HepG2 (cell line): ENCODE data around the gene RNPEPL1. TPM values are rescaled to one million over a fixed set of nuclear protein-coding genes. Genes with fewer than 3 reads are reported as not detected.

ENCODE experiments used
- CREM ChIP-seq, 2 experiments: sonication (generic) in 1 of 2; formaldehyde crosslinking in 1 of 2; IDR thresholded peaks; 2 replicates each; pipeline versions ENCODE4 v1.4.0 to v1.6.1; 2016 to 2020; ENCODE audit warnings: antibody characterized with exemption in 1 of 2, mild to moderate bottlenecking in 1 of 2, missing genetic modification reagents in 1 of 2
- FLYWCH1 ChIP-seq: sonication (generic); formaldehyde crosslinking; IDR thresholded peaks from 2 replicates; pipeline ENCODE4 v1.8.1; 2023; ENCODE audit warnings: mild to moderate bottlenecking, missing genetic modification reagents
- HNRNPUL1 ChIP-seq: fragments of 200-400 bp; formaldehyde crosslinking; IDR thresholded peaks from 2 replicates; pipeline ENCODE4 v1.6.1; 2017; ENCODE audit warnings: low read depth, mild to moderate bottlenecking, low read length, moderate library complexity
- RARA ChIP-seq: IDR thresholded peaks from 2 replicates; pipeline ENCODE4 v1.6.1; 2016; ENCODE audit warnings: missing genetic modification reagents, missing compliant biosample characterization
- RARG ChIP-seq: sonication (generic); formaldehyde crosslinking; IDR thresholded peaks from 2 replicates; pipeline ENCODE4 v1.4.0; 2020; ENCODE audit warnings: low read depth, mild to moderate bottlenecking, missing genetic modification reagents
- ZNF282 ChIP-seq: fragments of 450-650 bp; IDR thresholded peaks from 2 replicates; pipeline ENCODE4 v1.6.1; 2018; ENCODE audit not compliant: partially characterized antibody
- ZNF382 ChIP-seq: sonication (generic); formaldehyde crosslinking; IDR thresholded peaks from 2 replicates; pipeline ENCODE4 v1.5.0; 2020; ENCODE audit warnings: missing genetic modification reagents, mild to moderate bottlenecking, borderline replicate concordance
- ZNF496 ChIP-seq: sonication (generic); formaldehyde crosslinking; IDR thresholded peaks from 2 replicates; pipeline ENCODE4 v1.8.1; 2023; ENCODE audit warnings: mild to moderate bottlenecking, moderate library complexity, missing genetic modification reagents; ENCODE audit not compliant: insufficient replicate concordance
- ZNF615 ChIP-seq: sonication (generic); formaldehyde crosslinking; IDR thresholded peaks from 2 replicates; pipeline ENCODE4 v1.5.0; 2020; ENCODE audit warnings: mild to moderate bottlenecking, missing genetic modification reagents, borderline replicate concordance
- ZNF724P ChIP-seq: sonication (generic); formaldehyde crosslinking; IDR thresholded peaks from 2 replicates; pipeline ENCODE4 v1.8.0; 2022; ENCODE audit warnings: missing genetic modification reagents, borderline replicate concordance
- ZSCAN30 ChIP-seq: sonication (generic); formaldehyde crosslinking; IDR thresholded peaks from 2 replicates; pipeline ENCODE4 v1.5.0; 2020; ENCODE audit warnings: mild to moderate bottlenecking, missing genetic modification reagents
- polyA plus RNA-seq, 8 experiments: library from polyadenylated mRNA; depleted of rRNA in 3 of 8; stranded (reverse) in 7 of 8; unstranded in 1 of 8; fragments of >200 nt; fragmentation: Illumina TruSeq in 4 of 8; extraction: Trizol in 4 of 8; gene quantifications; 2 replicates each; pipeline versions ENCODE4 v1.2.1 to v1.2.3, GENCODE V29; 2011 to 2016; ENCODE audit warnings: low read depth in 4 of 8, missing spikeins in 1 of 8, mixed read lengths in 1 of 8; ENCODE audit not compliant: insufficient read depth in 1 of 8
- total RNA-seq, 5 experiments: library from RNA; depleted of rRNA; stranded (reverse); fragments of >200 nt; fragmentation: Illumina TruSeq; extraction: Trizol; gene quantifications; 2 replicates each; pipeline ENCODE4 v1.2.3, GENCODE V29; 2016; ENCODE audit warnings: low read depth in 1 of 5
- TF ChIP-seq, protein P1 (sequence below): IDR thresholded peaks from 2 replicates; pipeline ENCODE4 v1.6.1; 2016; ENCODE audit warnings: missing biosample characterization, missing genetic modification reagents, low read depth
- TF ChIP-seq, protein P2 (sequence below), 2 experiments: sonication (generic) in 1 of 2; formaldehyde crosslinking in 1 of 2; IDR thresholded peaks; 2 replicates each; pipeline versions ENCODE4 v1.6.1 to v1.9.0; 2014 to 2022; ENCODE audit warnings: antibody characterized with exemption in 1 of 2, borderline replicate concordance in 1 of 2, inconsistent platforms in 1 of 2, low read depth in 1 of 2, missing genetic modification reagents in 1 of 2
- TF ChIP-seq, protein P3 (sequence below): sonication (generic); formaldehyde crosslinking; IDR thresholded peaks from 2 replicates; pipeline ENCODE4 v1.4.0; 2020; ENCODE audit warnings: mild to moderate bottlenecking, low read depth, missing genetic modification reagents
- TF ChIP-seq, protein P4 (sequence below): IDR thresholded peaks from 2 replicates; pipeline ENCODE4 v1.6.1; 2016; ENCODE audit warnings: low read depth

RNPEPL1 gene
- total and polyA plus RNA-seq, 2 of the 13 experiments (the other 11 are each of a cell fraction or from before 2014, with no cell fraction given), result 13.0 to 18.0 TPM

DNA sequence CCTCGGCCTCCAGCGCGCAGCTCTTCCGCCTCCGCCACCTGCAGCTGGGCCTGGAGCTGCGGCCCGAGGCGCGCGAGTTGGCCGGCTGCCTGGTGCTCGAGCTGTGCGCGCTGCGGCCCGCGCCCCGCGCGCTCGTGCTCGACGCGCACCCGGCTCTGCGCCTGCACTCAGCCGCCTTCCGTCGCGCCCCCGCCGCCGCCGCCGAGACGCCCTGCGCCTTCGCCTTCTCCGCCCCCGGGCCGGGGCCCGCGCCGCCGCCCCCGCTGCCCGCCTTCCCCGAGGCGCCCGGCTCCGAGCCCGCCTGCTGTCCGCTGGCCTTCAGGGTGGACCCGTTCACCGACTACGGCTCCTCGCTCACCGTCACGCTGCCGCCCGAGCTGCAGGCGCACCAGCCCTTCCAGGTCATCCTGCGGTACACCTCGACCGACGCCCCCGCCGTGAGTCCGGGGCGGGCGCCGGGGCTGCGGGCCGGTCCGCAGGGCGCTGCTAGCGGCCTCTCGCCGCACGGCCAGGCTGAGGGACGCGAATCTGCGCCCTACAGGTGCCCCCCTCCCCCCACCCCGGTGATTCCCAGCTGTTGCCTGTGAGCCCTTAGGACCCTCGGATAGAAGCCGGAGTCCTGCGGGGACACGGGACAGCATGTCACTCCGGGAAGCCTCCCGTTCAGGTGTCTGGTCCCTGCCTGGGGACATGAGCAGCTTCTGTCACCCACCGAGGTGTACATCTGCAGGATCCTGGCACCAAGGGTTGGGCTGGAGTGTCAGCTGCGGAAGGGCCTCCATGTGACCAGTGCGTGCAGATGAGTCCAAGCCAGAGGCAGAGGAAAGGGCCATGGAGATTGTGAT lies 616 bp downstream of the RNPEPL1 start (continued):
- TF ChIP-seq ZNF724P (CRISPR knock-in tag), result no peak
- TF ChIP-seq RARA (CRISPR knock-in tag), result no peak
- no peak for TF ChIP-seq ZSCAN30 (CRISPR knock-in tag)
- TF ChIP-seq, protein P1, sequence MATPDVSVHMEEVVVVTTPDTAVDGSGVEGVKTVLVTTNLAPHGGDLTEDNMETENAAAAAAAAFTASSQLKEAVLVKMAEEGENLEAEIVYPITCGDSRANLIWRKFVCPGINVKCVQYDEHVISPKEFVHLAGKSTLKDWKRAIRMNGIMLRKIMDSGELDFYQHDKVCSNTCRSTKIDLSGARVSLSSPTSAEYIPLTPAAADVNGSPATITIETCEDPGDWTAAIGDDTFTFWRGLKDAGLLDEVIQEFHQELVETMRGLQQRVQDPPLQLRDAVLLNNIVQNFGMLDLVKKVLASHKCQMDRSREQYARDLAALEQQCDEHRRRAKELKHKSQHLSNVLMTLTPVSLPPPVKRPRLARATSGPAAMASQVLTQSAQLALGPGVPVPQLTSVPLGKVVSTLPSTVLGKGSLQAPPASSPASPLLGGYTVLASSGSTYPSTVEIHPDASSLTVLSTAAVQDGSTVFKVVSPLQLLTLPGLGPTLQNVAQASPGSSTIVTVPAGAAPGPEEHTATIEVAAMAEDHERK, result no peak
- TF ChIP-seq, protein P2, sequence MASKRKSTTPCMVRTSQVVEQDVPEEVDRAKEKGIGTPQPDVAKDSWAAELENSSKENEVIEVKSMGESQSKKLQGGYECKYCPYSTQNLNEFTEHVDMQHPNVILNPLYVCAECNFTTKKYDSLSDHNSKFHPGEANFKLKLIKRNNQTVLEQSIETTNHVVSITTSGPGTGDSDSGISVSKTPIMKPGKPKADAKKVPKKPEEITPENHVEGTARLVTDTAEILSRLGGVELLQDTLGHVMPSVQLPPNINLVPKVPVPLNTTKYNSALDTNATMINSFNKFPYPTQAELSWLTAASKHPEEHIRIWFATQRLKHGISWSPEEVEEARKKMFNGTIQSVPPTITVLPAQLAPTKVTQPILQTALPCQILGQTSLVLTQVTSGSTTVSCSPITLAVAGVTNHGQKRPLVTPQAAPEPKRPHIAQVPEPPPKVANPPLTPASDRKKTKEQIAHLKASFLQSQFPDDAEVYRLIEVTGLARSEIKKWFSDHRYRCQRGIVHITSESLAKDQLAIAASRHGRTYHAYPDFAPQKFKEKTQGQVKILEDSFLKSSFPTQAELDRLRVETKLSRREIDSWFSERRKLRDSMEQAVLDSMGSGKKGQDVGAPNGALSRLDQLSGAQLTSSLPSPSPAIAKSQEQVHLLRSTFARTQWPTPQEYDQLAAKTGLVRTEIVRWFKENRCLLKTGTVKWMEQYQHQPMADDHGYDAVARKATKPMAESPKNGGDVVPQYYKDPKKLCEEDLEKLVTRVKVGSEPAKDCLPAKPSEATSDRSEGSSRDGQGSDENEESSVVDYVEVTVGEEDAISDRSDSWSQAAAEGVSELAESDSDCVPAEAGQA (IDR thresholded peaks at IDR 0.05; ENCODE audit: low read depth), result no peak
- TF ChIP-seq, protein P2 (CRISPR knock-in tag; IDR thresholded peaks at IDR 0.05; ENCODE audit: borderline replicate concordance), result no peak
- TF ChIP-seq ZNF382, result no peak
- no peak for TF ChIP-seq ZNF615 (CRISPR knock-in tag)
- no peak for TF ChIP-seq ZNF496 (CRISPR knock-in tag)
- no peak for TF ChIP-seq FLYWCH1
- no peak for TF ChIP-seq RARG
- TF ChIP-seq HNRNPUL1, result no peak
- no peak for TF ChIP-seq CREM (IDR thresholded peaks at IDR 0.05)
- no peak for TF ChIP-seq CREM (CRISPR knock-in tag; IDR thresholded peaks at IDR 0.05)
- TF ChIP-seq, protein P3, sequence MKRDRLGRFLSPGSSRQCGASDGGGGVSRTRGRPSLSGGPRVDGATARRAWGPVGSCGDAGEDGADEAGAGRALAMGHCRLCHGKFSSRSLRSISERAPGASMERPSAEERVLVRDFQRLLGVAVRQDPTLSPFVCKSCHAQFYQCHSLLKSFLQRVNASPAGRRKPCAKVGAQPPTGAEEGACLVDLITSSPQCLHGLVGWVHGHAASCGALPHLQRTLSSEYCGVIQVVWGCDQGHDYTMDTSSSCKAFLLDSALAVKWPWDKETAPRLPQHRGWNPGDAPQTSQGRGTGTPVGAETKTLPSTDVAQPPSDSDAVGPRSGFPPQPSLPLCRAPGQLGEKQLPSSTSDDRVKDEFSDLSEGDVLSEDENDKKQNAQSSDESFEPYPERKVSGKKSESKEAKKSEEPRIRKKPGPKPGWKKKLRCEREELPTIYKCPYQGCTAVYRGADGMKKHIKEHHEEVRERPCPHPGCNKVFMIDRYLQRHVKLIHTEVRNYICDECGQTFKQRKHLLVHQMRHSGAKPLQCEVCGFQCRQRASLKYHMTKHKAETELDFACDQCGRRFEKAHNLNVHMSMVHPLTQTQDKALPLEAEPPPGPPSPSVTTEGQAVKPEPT (CRISPR knock-in tag), result no peak
- no peak for TF ChIP-seq ZNF282
- TF ChIP-seq, protein P4, sequence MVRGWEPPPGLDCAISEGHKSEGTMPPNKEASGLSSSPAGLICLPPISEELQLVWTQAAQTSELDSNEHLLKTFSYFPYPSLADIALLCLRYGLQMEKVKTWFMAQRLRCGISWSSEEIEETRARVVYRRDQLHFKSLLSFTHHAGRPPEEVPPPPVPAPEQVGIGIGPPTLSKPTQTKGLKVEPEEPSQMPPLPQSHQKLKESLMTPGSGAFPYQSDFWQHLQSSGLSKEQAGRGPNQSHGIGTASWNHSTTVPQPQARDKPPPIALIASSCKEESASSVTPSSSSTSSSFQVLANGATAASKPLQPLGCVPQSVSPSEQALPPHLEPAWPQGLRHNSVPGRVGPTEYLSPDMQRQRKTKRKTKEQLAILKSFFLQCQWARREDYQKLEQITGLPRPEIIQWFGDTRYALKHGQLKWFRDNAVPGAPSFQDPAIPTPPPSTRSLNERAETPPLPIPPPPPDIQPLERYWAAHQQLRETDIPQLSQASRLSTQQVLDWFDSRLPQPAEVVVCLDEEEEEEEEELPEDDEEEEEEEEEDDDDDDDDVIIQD (CRISPR knock-in tag), result no peak
